Frontal cortex (tissue), 4 donors: ENCODE results near the gene SLC22A16. TPM values are rescaled to one million over a fixed set of nuclear protein-coding genes. Genes with fewer than 3 reads are reported as not detected.
A peak's percentile ranks its signal among the peaks of the same experiment; 100 is the strongest.

ENCODE experiments used
- DNase-seq, 2 donors: peaks; one replicate each; pipeline ENCODE4 v3.0.0; 2012; ENCODE audit warnings: low spot score in 2 of 2
- FAIRE-seq: peaks from 2 replicates; lab custom pipeline; 2012; peaks lifted over from hg19 to GRCh38; lab: Jason Lieb, UNC
- total RNA-seq: library from RNA; depleted of rRNA; stranded (reverse); fragments of >200 nt; gene quantifications from one replicate; pipeline ENCODE4 v1.2.3, GENCODE V29; 2014
- donor health status: control.
- donor health status: control.
- donor health status: control.

Gene SLC22A16
- total RNA-seq, 1 donor from 2014 or later: not detected

GRCh38 chr6:110412360-110412759 is 64.1 kb downstream of the SLC22A16 start:
- DNase-seq (no peak), FAIRE-seq (no peak)

- DNase-seq (no peak), FAIRE-seq (no peak)
Measured at GRCh38 chr6:110410511-110410910, 65.9 kb downstream of the SLC22A16 start.

GRCh38 chr6:110409794-110410193 is 66.6 kb downstream of the SLC22A16 start:
- no peak for DNase-seq
- no peak for FAIRE-seq

GRCh38 chr6:110408901-110409300 is 67.5 kb downstream of the SLC22A16 start:
- DNase-seq (no peak), FAIRE-seq (no peak)

GRCh38 chr6:110404607-110405006 is 71.8 kb downstream of the SLC22A16 start:
- FAIRE-seq: no peak
- no peak for DNase-seq

GRCh38 chr6:110401585-110402176 is 74.7 kb downstream of the SLC22A16 start:
- FAIRE-seq (no peak), DNase-seq (no peak)

- FAIRE-seq: no peak
- DNase-seq: no peak
Measured at GRCh38 chr6:110400208-110400607, 76.2 kb downstream of the SLC22A16 start.

- DNase-seq (peak in 1 of 2 donors; percentile 27), FAIRE-seq (no peak)
Measured at GRCh38 chr6:110399219-110400071, 77.0 kb downstream of the SLC22A16 start.

GRCh38 chr6:110398778-110399177 is 77.6 kb downstream of the SLC22A16 start:
- no peak for FAIRE-seq
- no peak for DNase-seq

GRCh38 chr6:110395221-110395620 is 81.2 kb downstream of the SLC22A16 start:
- FAIRE-seq: no peak
- DNase-seq: no peak

GRCh38 chr6:110394409-110394808 is 82.0 kb downstream of the SLC22A16 start:
- DNase-seq (no peak), FAIRE-seq (no peak)

- no peak for FAIRE-seq
- DNase-seq: no peak
Measured at GRCh38 chr6:110392727-110393126, 83.7 kb downstream of the SLC22A16 start.

- DNase-seq (no peak), FAIRE-seq (no peak)
Measured at GRCh38 chr6:110390404-110390803, 86.0 kb downstream of the SLC22A16 start.

GRCh38 chr6:110389689-110390382 is 86.6 kb downstream of the SLC22A16 start:
- FAIRE-seq: no peak

GRCh38 chr6:110387986-110388385 is 88.4 kb downstream of the SLC22A16 start:
- FAIRE-seq: no peak

More at GRCh38 chr6:110389689-110390382, 86.6 kb downstream of the SLC22A16 start:
- DNase-seq: no peak

GRCh38 chr6:110385458-110385863 is 91.0 kb downstream of the SLC22A16 start:
- no peak for FAIRE-seq
- DNase-seq: no peak

More at GRCh38 chr6:110387986-110388385, 88.4 kb downstream of the SLC22A16 start:
- no peak for DNase-seq

- no peak for DNase-seq
- no peak for FAIRE-seq
Measured at GRCh38 chr6:110378552-110378951, 97.9 kb downstream of the SLC22A16 start.
